Liver (tissue), 9 donors: ENCODE measurements around the gene PRDM2. TPM values are rescaled to one million over a fixed set of nuclear protein-coding genes. Genes with fewer than 3 reads are reported as not detected.

Experiments used
- DNase-seq: peaks from one replicate; pipeline ENCODE4 v3.0.0-alpha.2; 2017; ENCODE audit warnings: low spot score
- H3K27ac ChIP-seq, 2 donors: one replicate each; pipeline ENCODE4 v1.7.0; 2013; ENCODE audit warnings: inconsistent platforms in 2 of 2, low read length in 2 of 2, control low read depth in 1 of 2, low read depth in 1 of 2, mild to moderate bottlenecking in 1 of 2
- H3K27me3 ChIP-seq, 4 donors: one replicate each; pipeline versions ENCODE4 v1.6.1 to v1.7.0; 2013; ENCODE audit warnings: low read length in 3 of 4, inconsistent platforms in 1 of 4, mild to moderate bottlenecking in 1 of 4, moderate library complexity in 1 of 4; ENCODE audit not compliant: control insufficient read depth in 4 of 4, insufficient read depth in 4 of 4
- H3K36me3 ChIP-seq, 4 donors: one replicate each; pipeline versions ENCODE4 v1.6.1 to v1.7.0; 2013; ENCODE audit warnings: low read length in 3 of 4, mild to moderate bottlenecking in 3 of 4, low read depth in 1 of 4, moderate library complexity in 1 of 4; ENCODE audit not compliant: control insufficient read depth in 4 of 4, insufficient read depth in 3 of 4
- H3K4me1 ChIP-seq, 4 donors: one replicate each; pipeline versions ENCODE4 v1.6.1 to v1.7.0; 2013; ENCODE audit warnings: low read length in 3 of 4, mild to moderate bottlenecking in 3 of 4, moderate library complexity in 1 of 4; ENCODE audit not compliant: control insufficient read depth in 4 of 4, insufficient read depth in 4 of 4
- H3K4me3 ChIP-seq, 3 donors: one replicate each; pipeline versions ENCODE4 v1.6.1 to v1.7.0; 2013; ENCODE audit warnings: low read length in 3 of 3, control low read depth in 1 of 3, low read depth in 1 of 3, mild to moderate bottlenecking in 1 of 3
- H3K9ac ChIP-seq, 2 donors: one replicate each; pipeline ENCODE4 v1.7.0; 2013; ENCODE audit warnings: low read length in 2 of 2, mild to moderate bottlenecking in 2 of 2, moderate library complexity in 2 of 2, control low read depth in 1 of 2, low read depth in 1 of 2
- H3K9me3 ChIP-seq, 4 donors: one replicate each; pipeline versions ENCODE4 v1.6.1 to v1.7.0; 2013; ENCODE audit warnings: low read length in 3 of 4; ENCODE audit not compliant: control insufficient read depth in 4 of 4
- EGR1 ChIP-seq, 2 donors: IDR thresholded peaks; 2 replicates each; pipeline ENCODE4 v1.6.1; 2016 to 2018; ENCODE audit warnings: antibody characterized with exemption in 2 of 2, low read depth in 2 of 2
- FOXA1 ChIP-seq: IDR thresholded peaks from 2 replicates; pipeline ENCODE4 v1.6.1; 2016; ENCODE audit warnings: antibody characterized with exemption
- FOXA2 ChIP-seq: IDR thresholded peaks from 2 replicates; pipeline ENCODE4 v1.6.1; 2016; ENCODE audit warnings: antibody characterized with exemption
- HNF4A ChIP-seq, 2 donors: conservative IDR thresholded peaks; 2 replicates each; pipeline ENCODE4 v1.6.1; 2016; ENCODE audit warnings: antibody characterized with exemption in 2 of 2, mild to moderate bottlenecking in 2 of 2
- HNF4G ChIP-seq: IDR thresholded peaks from 2 replicates; pipeline ENCODE4 v1.6.1; 2016; ENCODE audit warnings: antibody characterized with exemption
- JUND ChIP-seq, 2 donors: IDR thresholded peaks; 2 replicates each; pipeline ENCODE4 v1.6.1; 2016; ENCODE audit warnings: antibody characterized with exemption in 2 of 2
- NR2F2 ChIP-seq: IDR thresholded peaks from 2 replicates; pipeline ENCODE4 v1.6.1; 2016; ENCODE audit warnings: antibody characterized with exemption
- RAD21 ChIP-seq, 2 donors: IDR thresholded peaks; 2 replicates each; pipeline ENCODE4 v1.6.1; 2016; ENCODE audit warnings: antibody characterized with exemption in 2 of 2, mild to moderate bottlenecking in 2 of 2
- RXRA ChIP-seq, 2 donors: IDR thresholded peaks; 2 replicates each; pipeline ENCODE4 v1.6.1; 2017 to 2018; ENCODE audit warnings: antibody characterized with exemption in 2 of 2, mild to moderate bottlenecking in 1 of 2
- SP1 ChIP-seq: IDR thresholded peaks from 2 replicates; pipeline ENCODE4 v1.6.1; 2018; ENCODE audit warnings: antibody characterized with exemption, mild to moderate bottlenecking
- TAF1 ChIP-seq: conservative IDR thresholded peaks from 2 replicates; pipeline ENCODE4 v1.6.1; 2016; ENCODE audit warnings: antibody characterized with exemption, mild to moderate bottlenecking
- YY1 ChIP-seq: IDR thresholded peaks from 2 replicates; pipeline ENCODE4 v1.6.1; 2016; ENCODE audit warnings: antibody characterized with exemption, mild to moderate bottlenecking
- whole genome bisulfite sequencing: extraction: QIAGEN DNeasy Blood & Tissue Kit; methylation state at CpG from one replicate; pipeline ENCODE4 v1.1.7; 2013; 5-methylcytosine and 5-hydroxymethylcytosine counted together
- polyA plus RNA-seq, 2 donors: library from polyadenylated mRNA; stranded (reverse) in 1 of 2; unstranded in 1 of 2; fragments of 200-250 nt in 1 of 2; fragments of >200 nt in 1 of 2; fragmentation: Nextera tagmentation in 1 of 2; extraction: Ambion mirVana in 1 of 2; gene quantifications; one replicate each; pipeline versions ENCODE4 v1.2.1 to v1.2.3, GENCODE V29; 2013 to 2015
- total RNA-seq, 2 donors: library from RNA; depleted of rRNA; stranded (reverse); fragments of >200 nt; gene quantifications; one replicate each; pipeline ENCODE4 v1.2.3, GENCODE V29; 2014
- TF ChIP-seq, protein P1 (sequence below): fragments of 150-350 bp; IDR thresholded peaks from 2 replicates; pipeline ENCODE4 v1.5.1; 2017; ENCODE audit warnings: improper control_type of control experiment, low read depth, low read length; ENCODE audit not compliant: missing input control
- TF ChIP-seq, protein P2 (sequence below): IDR thresholded peaks from 2 replicates; pipeline ENCODE4 v1.6.1; 2016; ENCODE audit warnings: antibody characterized with exemption
- TF ChIP-seq, protein P3 (sequence below): IDR thresholded peaks from 2 replicates; pipeline ENCODE4 v1.6.1; 2016; ENCODE audit warnings: antibody characterized with exemption, mild to moderate bottlenecking
- TF ChIP-seq, protein P4 (sequence below): IDR thresholded peaks from 2 replicates; pipeline ENCODE4 v1.6.1; 2016; ENCODE audit warnings: antibody characterized with exemption
- TF ChIP-seq, protein P5 (sequence below): IDR thresholded peaks from 2 replicates; pipeline ENCODE4 v1.6.1; 2016; ENCODE audit warnings: antibody characterized with exemption
- donor health status: healthy.
- donor health status: healthy.
- donor health status: healthy.
- donor health status: healthy.
- donor health status: healthy.

PRDM2 gene
- total and polyA plus RNA-seq, 4 donors = 4.5 to 13.9 (median 7.9) TPM

DNA sequence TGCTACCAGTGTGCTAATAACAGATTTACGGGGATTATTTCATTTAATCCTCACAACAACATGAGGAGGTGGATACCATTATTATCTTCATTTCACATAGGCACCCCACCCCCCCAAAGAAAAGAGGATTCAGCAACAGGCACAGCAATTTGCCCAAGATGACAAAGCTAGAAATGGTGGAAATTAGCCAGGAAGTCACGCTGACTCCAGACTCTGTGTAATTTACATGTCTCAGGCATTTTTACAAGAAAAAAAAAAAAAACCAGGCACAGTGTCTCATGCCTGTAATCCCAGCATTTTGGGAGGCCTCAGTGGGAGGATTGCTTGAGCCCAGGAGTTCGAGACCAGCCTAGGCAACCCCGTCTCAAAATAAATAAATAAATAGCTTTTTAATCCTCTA lies 37.5 kb upstream of the PRDM2 start (continued):
- TF ChIP-seq, protein P1, sequence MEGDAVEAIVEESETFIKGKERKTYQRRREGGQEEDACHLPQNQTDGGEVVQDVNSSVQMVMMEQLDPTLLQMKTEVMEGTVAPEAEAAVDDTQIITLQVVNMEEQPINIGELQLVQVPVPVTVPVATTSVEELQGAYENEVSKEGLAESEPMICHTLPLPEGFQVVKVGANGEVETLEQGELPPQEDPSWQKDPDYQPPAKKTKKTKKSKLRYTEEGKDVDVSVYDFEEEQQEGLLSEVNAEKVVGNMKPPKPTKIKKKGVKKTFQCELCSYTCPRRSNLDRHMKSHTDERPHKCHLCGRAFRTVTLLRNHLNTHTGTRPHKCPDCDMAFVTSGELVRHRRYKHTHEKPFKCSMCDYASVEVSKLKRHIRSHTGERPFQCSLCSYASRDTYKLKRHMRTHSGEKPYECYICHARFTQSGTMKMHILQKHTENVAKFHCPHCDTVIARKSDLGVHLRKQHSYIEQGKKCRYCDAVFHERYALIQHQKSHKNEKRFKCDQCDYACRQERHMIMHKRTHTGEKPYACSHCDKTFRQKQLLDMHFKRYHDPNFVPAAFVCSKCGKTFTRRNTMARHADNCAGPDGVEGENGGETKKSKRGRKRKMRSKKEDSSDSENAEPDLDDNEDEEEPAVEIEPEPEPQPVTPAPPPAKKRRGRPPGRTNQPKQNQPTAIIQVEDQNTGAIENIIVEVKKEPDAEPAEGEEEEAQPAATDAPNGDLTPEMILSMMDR = no peak

DNA sequence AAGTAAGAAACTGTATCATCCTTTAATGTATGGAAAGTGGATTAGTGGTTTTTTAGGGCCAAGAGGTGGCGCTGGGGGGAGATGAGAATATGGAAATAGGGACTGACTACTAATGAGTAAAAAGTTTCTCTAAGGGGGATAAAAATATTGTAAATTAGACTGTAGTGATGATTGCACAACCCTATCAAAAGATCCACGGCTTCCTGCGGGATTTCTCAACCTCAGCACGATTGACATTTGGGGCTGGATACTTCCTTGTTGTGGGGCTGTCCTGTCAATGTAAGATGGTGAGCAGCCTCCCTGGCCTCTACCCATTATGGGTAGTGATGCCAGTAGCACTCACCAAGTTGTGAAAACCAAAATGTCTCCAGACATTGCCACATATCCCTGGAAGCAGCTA lies 36.0 kb upstream of the PRDM2 start:
- DNase-seq = no peak
- no peaks in the 10 kb centered on the region for H3K36me3 ChIP-seq
- no peak for TF ChIP-seq NR2F2
- H3K4me1 ChIP-seq = no peaks in the 10 kb centered on the region
- no peaks in the 10 kb centered on the region for H3K9me3 ChIP-seq
- H3K27ac ChIP-seq = no peak overlapping the region
- H3K4me3 ChIP-seq = no peak overlapping the region
- no peaks in the 10 kb centered on the region for H3K27me3 ChIP-seq
- H3K9ac ChIP-seq = no peak overlapping the region
- 39% methylated on average over 4 of the region's 4 CpGs for WGBS

DNA sequence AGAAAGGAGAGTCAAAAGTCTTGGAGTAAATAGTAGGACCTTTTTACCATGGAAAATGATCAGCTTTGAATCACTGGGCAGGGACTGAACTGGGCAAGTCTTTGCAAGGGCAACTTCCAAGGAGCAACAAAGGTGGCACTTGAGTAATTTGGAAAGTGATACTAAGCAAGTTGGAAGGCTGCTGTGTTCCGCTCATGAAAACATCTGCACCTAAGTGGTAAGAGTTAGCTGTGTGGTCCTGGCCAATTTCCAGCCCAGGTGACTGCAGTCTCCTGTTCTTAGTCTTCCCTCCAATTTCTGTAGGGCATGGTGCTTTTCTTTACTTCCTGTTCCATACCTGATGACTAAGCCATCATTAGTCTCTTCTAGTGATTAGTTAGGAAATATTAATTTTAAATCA lies 35.5 kb upstream of the PRDM2 start:
- no peak for DNase-seq
- no peak overlapping the region for H3K9ac ChIP-seq
- 78% methylated on average over 1 of the region's 1 CpG for WGBS
- no peaks in the 10 kb centered on the region for H3K36me3 ChIP-seq
- no peak overlapping the region for H3K27ac ChIP-seq
- H3K4me3 ChIP-seq = no peak overlapping the region
- H3K4me1 ChIP-seq = no peaks in the 10 kb centered on the region
- TF ChIP-seq EGR1 (IDR thresholded peaks at IDR 0.05; ENCODE audit: low read depth in 2 of 2) = no peak
- TF ChIP-seq RAD21 (IDR thresholded peaks at IDR 0.05) = no peak
- no peak for TF ChIP-seq HNF4G
- no peak for TF ChIP-seq FOXA2
- TF ChIP-seq HNF4A (conservative IDR thresholded peaks at IDR 0.05) = no peak
- no peaks in the 10 kb centered on the region for H3K9me3 ChIP-seq
- no peaks in the 10 kb centered on the region for H3K27me3 ChIP-seq

DNA sequence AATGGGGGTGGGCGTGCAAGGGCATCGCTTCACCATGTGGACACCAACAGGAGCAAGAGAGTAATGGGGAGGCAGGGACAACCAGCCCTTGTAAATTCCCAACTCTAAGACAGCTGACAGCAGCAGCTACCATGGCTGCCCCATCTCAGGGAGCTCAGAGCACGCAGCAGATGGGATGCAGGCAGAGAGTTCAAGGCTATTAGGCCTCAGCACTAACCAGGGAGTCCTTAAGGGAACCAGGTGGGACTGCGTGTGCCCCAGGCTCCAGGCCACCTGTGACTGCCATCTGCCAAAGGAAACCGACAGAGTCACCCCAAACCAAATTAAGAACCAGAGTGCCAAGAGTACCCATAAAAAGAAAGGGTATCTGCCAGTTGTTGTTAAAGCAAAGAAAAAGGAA lies 33.7 kb upstream of the PRDM2 start:
- H3K36me3 ChIP-seq = no peaks in the 10 kb centered on the region
- DNase-seq = no peak
- H3K4me3 ChIP-seq = no peak overlapping the region
- no peaks in the 10 kb centered on the region for H3K27me3 ChIP-seq
- no peak overlapping the region for H3K9ac ChIP-seq
- no peaks in the 10 kb centered on the region for H3K9me3 ChIP-seq
- no peaks in the 10 kb centered on the region for H3K4me1 ChIP-seq
- TF ChIP-seq HNF4G = no peak
- no peak for TF ChIP-seq FOXA2
- TF ChIP-seq, protein P2, sequence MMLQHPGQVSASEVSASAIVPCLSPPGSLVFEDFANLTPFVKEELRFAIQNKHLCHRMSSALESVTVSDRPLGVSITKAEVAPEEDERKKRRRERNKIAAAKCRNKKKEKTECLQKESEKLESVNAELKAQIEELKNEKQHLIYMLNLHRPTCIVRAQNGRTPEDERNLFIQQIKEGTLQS = no peak
- TF ChIP-seq, protein P1 = no peak
- no peak for TF ChIP-seq HNF4A (conservative IDR thresholded peaks at IDR 0.05)
- TF ChIP-seq JUND (IDR thresholded peaks at IDR 0.05) = no peak
- TF ChIP-seq, protein P3, sequence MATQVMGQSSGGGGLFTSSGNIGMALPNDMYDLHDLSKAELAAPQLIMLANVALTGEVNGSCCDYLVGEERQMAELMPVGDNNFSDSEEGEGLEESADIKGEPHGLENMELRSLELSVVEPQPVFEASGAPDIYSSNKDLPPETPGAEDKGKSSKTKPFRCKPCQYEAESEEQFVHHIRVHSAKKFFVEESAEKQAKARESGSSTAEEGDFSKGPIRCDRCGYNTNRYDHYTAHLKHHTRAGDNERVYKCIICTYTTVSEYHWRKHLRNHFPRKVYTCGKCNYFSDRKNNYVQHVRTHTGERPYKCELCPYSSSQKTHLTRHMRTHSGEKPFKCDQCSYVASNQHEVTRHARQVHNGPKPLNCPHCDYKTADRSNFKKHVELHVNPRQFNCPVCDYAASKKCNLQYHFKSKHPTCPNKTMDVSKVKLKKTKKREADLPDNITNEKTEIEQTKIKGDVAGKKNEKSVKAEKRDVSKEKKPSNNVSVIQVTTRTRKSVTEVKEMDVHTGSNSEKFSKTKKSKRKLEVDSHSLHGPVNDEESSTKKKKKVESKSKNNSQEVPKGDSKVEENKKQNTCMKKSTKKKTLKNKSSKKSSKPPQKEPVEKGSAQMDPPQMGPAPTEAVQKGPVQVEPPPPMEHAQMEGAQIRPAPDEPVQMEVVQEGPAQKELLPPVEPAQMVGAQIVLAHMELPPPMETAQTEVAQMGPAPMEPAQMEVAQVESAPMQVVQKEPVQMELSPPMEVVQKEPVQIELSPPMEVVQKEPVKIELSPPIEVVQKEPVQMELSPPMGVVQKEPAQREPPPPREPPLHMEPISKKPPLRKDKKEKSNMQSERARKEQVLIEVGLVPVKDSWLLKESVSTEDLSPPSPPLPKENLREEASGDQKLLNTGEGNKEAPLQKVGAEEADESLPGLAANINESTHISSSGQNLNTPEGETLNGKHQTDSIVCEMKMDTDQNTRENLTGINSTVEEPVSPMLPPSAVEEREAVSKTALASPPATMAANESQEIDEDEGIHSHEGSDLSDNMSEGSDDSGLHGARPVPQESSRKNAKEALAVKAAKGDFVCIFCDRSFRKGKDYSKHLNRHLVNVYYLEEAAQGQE = no peak
- TF ChIP-seq SP1 = no peak
- TF ChIP-seq EGR1 (IDR thresholded peaks at IDR 0.05; ENCODE audit: low read depth in 2 of 2) = no peak
- TF ChIP-seq RAD21 (IDR thresholded peaks at IDR 0.05) = no peak
- TF ChIP-seq NR2F2 = no peak
- no peak for TF ChIP-seq TAF1
- TF ChIP-seq, protein P4, sequence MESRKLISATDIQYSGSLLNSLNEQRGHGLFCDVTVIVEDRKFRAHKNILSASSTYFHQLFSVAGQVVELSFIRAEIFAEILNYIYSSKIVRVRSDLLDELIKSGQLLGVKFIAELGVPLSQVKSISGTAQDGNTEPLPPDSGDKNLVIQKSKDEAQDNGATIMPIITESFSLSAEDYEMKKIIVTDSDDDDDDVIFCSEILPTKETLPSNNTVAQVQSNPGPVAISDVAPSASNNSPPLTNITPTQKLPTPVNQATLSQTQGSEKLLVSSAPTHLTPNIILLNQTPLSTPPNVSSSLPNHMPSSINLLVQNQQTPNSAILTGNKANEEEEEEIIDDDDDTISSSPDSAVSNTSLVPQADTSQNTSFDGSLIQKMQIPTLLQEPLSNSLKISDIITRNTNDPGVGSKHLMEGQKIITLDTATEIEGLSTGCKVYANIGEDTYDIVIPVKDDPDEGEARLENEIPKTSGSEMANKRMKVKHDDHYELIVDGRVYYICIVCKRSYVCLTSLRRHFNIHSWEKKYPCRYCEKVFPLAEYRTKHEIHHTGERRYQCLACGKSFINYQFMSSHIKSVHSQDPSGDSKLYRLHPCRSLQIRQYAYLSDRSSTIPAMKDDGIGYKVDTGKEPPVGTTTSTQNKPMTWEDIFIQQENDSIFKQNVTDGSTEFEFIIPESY = no peak
- no peak for TF ChIP-seq RXRA (IDR thresholded peaks at IDR 0.05)
- TF ChIP-seq YY1 = no peak
- TF ChIP-seq, protein P5, sequence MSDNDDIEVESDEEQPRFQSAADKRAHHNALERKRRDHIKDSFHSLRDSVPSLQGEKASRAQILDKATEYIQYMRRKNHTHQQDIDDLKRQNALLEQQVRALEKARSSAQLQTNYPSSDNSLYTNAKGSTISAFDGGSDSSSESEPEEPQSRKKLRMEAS = no peak
- TF ChIP-seq FOXA1 = no peak
- WGBS = 84% methylated on average over 5 of the region's 5 CpGs
- H3K27ac ChIP-seq = no peak overlapping the region
